HG03097 (cell line): ENCODE data around the gene POU2AF1.

ENCODE experiments used
- ATAC-seq: cut with Tn5 transposase; IDR thresholded peaks from one replicate; pipeline ENCODE4 v1.9.1; 2021; ENCODE audit not compliant: unreplicated experiment, low FRiP score

Gene POU2AF1

GRCh38 chr11:111362887-111363411 is 16.1 kb downstream of the POU2AF1 start:
- no peak for ATAC-seq

GRCh38 chr11:111361874-111362273 is 17.2 kb downstream of the POU2AF1 start:
- no peak for ATAC-seq

- no peak for ATAC-seq
These were observed 17.8 kb downstream of the POU2AF1 start for GRCh38 chr11:111361052-111361801.

- no peak for ATAC-seq
These were observed 18.7 kb downstream of the POU2AF1 start for GRCh38 chr11:111360150-111361043.

- ATAC-seq, result no peak
These were observed 19.6 kb downstream of the POU2AF1 start for GRCh38 chr11:111359223-111360149.

- no peak for ATAC-seq
These were observed 20.8 kb downstream of the POU2AF1 start for GRCh38 chr11:111358038-111359001.

- ATAC-seq, result no peak
These were observed 21.7 kb downstream of the POU2AF1 start for GRCh38 chr11:111357150-111358037.

GRCh38 chr11:111356660-111357048 is 22.4 kb downstream of the POU2AF1 start:
- no peak for ATAC-seq

GRCh38 chr11:111355956-111356659 is 23.0 kb downstream of the POU2AF1 start:
- ATAC-seq, result no peak

GRCh38 chr11:111355101-111355500 is 24.0 kb downstream of the POU2AF1 start:
- ATAC-seq, result no peak

GRCh38 chr11:111354601-111354891 is 24.5 kb downstream of the POU2AF1 start:
- no peak for ATAC-seq

GRCh38 chr11:111353776-111354600 is 25.1 kb downstream of the POU2AF1 start:
- ATAC-seq, result no peak

- no peak for ATAC-seq
These were observed 26.0 kb downstream of the POU2AF1 start for GRCh38 chr11:111352935-111353710.

GRCh38 chr11:111352231-111352746 is 26.8 kb downstream of the POU2AF1 start:
- no peak for ATAC-seq

GRCh38 chr11:111351374-111352055 is 27.6 kb downstream of the POU2AF1 start:
- ATAC-seq, result no peak

GRCh38 chr11:111350811-111351210 is 28.3 kb downstream of the POU2AF1 start:
- no peak for ATAC-seq
